ENCODE results near the gene ZNF75A.
"Not testable (repeated sequence)": the region's sequence is repeated elsewhere in the genome, so short reads cannot be mapped to it uniquely, and the experiment has no call there.

ZNF75A gene

DNA sequence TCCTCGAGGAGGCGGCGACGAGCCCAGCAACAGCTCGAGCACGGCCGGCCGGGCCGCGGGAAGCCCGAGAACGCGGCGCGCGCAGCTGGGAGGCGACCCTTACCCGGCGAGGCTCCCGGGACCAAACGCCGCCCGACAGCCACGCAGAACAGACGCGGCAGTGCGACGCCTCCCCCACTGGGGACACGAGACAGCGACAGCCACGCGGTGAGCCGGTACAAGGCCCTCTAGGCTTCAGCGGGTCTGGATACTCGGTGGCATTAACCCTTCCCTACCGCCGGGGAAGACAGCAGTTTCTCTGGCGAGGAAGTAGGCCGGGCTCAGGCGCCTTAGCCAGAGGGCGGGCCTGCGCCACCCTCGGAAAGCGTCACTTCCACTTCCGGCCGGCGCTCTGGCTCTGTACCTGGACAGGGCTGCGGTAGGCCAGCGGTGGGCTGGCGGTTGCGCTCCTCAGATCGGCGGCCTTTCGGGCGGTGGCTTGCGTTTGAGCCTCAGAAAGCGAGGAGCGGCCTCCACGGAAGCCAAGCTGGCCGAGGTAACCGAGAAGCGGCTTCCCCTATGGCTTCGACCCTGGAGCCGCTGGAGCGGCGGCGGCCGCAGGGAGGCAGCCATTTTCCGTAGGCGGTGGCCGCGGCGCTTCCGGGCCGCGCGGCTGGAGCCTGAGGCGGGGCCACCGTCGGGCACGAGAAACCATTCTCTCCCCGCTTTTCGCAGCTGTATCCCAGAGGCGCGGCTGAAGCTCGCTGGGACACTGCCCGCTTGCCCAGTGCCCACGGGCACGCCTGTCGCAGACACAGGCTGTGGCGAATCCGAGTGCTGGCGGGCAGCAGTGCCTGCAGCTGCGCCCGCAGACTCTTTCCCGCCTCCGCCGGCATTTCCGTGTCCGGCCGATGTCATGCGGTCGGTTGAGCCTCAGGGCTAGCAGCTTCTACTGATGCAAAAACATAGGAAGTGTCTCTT lies at the start of gene ZNF75A, which contains the start of gene TIGD7:
Gene ZNF75A (plus strand): TSS at position 389 of the 960 bp plus-strand sequence. CDS start 2,932 bp downstream, outside the sequence.
Gene TIGD7 (minus strand): TSS at position 322 of the 960 bp plus-strand sequence. CDS start 4,816 bp downstream, outside the sequence.
- peak; percentile 87 for DNase-seq

DNA sequence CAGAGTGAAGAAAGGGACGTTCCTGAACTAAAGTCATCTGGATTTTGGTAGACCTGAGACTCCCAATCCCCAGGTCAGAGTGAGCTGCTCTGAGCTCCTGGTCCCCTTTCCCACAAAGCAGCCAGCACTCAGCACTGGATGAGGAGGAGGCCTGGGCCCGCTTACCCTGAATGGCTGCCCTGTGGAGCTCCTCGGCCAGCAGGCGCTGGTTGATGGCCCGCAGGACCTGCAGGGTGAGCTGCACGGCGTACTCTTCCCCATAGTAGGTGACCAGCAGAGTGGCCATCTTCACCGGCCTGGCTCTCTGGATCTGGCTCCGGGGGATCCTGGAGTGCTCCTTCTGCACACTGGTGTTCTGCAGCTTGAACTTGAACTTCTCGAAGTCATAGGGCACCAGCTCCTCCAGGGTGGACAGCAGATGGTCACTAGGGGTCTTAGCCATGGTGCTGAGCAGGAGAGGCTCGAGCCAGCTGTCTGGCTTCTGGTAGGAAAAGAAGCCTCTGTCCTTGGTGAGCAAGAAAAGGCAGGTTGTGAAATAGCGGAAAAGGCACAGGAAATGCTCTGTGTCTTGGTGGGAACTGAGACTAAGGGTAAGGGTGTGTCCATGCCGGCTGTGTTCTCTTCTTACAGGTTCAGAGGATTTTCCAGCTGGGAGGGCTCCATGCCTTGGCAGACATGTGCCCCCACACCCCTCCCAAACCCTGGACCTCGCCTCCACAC lies 49.0 kb upstream of the ZNF75A start, which contains the start of gene MEFV:
Gene MEFV (minus strand): TSS at position 488 of the 720 bp plus-strand sequence. CDS start 46 bp downstream, at position 442.
- DNase-seq: no peak

DNA sequence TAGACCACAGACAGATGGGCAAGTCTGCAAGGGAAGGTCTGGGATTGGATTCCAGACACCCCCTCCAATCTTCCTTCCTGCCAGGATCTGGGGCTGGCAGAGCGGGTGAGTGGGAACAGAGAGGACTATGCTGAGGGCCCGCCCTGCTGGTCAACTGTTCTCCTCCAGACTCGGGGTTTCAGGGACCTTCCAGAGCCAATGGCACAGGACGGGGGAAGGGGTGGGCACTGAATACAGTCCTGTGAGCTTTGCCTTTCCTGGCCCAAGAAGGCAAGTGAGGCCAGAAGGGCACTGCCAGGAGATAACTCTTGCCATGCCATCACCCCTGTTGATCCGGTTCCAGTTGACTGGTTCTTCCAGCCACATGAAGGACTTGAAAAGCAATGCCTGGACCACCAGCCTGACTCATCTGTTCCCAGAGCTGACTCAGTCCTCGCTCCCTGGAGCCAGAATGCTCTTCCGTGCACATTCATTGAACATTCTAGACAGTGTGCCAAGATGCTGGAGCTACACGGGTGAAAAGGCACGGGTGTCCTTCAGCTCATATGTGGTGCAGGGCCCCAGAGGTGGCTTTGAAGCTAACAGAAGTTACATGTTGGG lies 48.3 kb upstream of the ZNF75A start:
- DNase-seq: no peak

DNA sequence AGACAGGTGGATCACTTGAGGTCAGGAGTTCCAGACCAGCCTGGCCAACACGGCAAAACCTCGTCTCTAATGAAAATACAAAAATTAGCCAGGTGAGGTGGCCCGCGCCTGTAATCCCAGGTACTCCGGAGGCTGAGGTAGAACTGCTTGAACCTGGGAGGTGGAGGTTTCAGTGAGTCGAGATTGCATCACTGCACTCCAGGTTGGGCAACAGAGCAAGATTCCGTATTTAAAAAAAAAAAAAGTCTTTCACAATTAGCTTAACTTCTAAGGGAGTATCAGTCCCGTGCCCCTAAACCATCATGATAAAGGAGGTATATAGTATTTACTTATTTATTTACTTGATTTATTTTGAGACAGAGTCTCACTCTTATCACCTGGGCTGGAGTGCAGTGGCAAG lies 45.5 kb upstream of the ZNF75A start:
- no peak for DNase-seq

DNA sequence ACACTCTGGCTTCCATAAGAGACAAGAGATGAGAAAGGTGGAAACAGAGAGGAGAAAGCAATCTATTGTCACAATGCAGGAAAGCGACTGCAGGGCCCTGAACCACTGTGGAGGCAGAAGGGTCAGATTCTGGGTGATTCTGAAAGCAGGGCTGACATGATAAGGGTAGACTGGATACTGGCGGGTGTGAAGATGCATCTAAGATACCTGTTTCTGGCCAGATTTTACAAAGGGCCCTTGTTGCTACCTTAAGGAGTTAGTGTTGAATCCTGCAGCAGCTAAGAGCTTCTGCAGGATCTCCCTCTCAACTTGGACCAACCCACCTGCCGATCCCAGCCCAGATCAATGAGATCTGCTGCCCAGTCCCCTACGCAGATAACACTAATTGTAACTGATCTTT lies 42.8 kb upstream of the ZNF75A start:
- DNase-seq: no peak

DNA sequence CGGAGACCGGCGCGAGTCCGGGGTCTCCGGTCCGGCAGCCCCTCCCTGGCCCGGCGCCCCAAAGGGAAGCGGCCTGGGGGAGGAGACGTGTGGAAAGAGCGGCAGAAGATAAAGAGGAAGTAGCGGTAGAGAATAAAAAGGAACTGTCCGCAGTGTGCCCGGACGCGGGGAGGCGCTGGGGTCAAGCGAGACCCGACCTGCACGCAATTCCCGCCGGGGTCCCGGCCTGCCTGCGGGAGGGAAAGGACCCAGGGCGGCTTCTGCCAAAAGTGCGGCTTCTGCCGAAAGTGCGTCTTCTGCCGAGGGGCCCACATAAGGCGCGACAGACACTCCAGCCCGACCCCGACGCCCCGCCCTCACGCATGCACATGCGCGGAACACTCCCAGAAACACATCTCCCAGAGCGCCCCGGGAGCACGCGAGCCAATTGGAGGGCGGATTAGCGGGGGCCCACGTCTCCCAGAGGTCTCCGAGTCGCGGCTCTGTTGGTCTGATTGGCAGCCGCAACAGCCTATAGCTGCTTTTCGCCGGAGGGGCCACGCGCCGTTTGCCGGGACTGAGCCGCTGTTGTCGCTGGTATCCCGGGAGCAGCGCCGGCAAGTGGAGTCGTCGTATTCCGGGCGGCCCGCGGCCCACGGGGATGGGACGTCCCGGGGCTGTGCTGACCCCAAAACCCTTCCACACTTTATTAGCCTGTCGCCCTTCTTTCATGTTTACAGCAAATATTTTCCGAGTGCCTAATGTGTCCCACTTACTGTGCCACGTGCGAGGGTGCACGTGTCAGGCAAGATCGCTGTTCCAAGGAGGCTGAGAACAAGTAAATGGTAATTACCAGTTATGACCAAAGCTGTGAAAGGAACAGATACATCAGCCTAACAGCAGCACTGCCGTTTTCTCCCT lies 40.9 kb upstream of the ZNF75A start:
- peak; percentile 99 for DNase-seq

DNA sequence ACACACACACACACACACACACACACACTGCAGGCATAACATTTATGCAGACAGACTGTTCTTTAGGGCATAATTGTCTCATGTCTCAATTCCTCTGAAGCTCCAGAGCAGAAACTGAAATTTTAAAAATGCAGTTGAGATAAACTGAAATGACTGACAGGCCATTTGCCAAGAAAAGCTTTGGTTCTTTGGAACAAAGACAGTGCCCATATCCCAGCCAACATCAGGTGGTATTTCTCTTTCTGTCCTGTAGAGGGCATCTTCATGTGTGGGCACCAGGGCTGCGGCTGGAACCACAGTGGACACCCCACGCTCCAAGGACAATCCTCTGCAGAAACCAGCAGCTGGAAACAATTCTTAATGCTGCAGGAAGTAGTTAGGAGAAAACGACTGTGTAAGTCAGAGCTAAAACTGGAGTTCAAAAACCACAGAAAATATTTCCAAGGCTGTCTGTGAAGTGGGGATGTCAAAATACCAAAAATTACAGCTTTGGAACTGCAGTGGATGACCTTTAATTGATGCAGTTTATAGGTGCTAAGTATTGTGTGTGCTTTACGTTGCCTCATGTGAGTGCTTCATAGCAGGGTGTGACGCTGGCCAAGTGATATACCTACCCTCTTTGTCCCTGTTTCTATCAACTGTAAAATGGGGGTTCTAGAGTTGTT lies 38.3 kb upstream of the ZNF75A start:
- no peak for DNase-seq

DNA sequence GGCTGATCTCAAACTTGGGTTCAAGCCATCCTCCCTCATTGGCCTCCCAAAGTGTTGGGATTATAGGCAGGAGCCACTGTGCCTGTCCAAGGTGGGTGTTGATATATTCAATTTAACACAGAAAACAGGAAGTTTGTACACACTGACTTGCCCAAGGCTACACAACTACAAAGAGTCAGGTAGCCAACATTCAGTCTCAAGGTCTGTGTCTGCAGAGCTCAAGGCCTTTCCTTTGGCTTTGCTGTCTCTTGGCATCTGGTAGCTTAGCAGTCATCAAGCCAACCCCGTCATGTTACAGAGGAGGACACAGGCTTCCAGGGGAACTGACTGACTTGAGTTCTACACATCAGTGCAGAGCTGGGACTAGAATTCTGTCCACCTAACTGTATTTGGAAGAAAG lies 37.0 kb upstream of the ZNF75A start:
- no peak for DNase-seq

DNA sequence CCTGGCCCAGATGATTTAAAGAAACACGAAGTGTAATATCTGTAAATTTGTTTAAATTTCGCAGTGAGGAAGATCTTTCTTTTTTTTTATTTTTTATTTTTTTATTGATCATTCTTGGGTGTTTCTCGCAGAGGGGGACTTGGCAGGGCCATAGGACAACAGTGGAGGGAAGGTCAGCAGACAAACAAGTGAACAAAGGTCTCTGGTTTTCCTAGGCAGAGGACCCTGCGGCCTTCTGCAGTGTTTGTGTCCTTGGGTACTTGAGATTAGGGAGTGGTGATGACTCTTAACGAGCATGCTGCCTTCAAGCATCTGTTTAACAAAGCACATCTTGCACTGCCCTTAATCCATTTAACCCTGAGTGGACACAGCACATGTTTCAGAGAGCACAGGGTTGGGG lies 34.6 kb upstream of the ZNF75A start:
- not testable (repeated sequence) for DNase-seq

DNA sequence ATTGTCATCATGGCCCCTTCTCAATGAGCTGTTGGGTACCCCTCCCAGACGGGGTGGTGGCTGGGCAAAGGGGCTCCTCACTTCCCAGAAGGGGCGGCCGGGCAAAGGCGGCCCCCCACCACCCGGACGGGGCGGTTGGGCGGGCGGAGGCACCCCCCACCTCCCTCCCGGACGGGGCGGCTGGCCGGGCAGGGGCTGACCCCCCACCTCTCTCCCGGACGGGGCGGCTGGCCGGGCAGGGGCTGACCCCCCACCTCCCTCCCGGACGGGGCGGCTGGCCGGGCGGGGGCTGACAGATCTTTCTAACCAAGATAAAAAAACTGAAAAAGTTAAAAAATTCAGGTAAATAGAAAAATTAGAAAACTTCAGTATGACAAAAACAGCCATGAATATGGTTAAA lies 34.0 kb upstream of the ZNF75A start:
- DNase-seq: not testable (repeated sequence)

DNA sequence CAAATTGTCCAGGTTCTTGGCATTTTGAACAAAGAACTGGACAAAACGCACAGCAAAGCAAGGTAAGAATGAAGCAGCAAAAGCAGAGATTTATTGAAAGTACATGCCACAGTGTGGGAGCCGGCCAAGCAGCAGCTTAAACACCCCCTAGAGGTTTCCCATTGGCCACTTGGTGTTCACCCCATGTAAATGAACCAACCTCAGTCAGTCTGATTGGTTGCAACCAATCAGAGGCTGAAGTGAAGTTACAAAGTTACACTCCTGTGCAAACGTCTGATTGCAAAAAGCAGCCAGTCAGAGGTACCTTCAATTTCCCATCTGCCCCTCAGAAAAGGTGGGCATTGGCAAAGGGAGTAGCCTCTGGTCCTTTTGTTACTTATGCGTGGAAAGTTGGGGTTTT lies 30.8 kb upstream of the ZNF75A start:
- no peak for DNase-seq

DNA sequence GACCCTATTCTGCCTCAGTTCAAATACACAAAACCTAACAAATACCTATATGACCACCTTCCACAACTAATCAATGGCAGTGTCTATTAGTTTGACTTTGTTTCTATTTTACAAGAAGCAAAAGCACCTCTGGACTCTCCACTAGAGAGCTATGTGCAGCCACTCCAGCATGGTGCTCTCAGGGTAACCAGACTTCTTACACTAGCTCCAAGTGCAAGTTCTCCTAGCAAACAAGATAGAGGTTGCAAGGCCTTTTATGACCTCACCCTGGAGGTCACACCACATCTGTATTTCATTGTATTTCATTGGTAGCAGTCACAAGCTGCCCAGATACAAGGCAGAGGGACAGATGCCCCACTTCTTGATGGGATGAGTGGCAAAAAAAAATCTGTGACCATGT lies 30.4 kb upstream of the ZNF75A start:
- DNase-seq: no peak

DNA sequence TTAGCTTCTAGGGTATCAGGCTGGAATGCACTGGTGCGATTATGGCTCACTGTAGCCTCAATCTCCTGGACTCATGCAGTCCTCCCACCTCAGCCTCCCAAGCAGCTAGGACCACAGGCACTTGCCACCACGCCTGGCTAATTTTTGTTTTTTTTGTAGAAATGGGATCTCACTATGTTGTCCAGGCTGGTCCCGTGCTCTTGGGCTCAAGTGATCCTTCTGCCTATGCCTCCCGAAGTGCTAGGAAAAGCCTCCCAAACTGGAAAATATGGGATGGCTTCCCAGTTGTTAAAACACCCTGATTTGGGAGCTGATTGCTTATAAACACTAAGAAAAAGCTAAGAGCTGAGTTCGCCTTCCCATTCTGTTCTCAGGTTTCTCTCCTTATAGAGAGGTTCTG lies 28.6 kb upstream of the ZNF75A start:
- DNase-seq: no peak

DNA sequence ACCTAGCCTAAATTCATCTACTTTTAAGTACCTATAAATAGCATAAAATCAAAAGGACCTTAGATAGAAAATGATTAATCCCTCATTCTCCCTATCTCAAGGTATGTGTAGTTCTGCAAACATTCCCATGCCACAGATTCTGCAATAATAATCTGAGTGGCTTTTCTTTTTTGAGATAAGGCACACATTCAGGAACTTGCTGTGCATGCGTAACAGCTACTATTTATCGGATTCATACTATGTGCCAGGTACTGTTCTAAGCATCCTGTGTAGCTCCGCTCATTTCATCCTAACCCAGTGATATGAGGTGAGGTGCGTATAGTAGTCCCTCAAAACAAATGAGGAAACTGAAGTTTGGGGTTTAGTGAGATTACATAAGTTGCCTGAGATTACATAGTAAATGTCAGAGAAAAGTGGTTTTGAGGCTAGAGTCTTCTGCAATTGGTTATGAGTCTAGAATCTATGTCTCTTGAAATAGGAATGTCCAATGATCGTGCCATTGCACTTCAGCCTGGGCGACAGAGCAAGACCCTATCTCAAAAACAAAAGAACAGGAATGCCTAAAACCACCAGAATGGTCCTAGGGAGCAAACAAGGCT lies 24.0 kb upstream of the ZNF75A start:
- DNase-seq: no peak

DNA sequence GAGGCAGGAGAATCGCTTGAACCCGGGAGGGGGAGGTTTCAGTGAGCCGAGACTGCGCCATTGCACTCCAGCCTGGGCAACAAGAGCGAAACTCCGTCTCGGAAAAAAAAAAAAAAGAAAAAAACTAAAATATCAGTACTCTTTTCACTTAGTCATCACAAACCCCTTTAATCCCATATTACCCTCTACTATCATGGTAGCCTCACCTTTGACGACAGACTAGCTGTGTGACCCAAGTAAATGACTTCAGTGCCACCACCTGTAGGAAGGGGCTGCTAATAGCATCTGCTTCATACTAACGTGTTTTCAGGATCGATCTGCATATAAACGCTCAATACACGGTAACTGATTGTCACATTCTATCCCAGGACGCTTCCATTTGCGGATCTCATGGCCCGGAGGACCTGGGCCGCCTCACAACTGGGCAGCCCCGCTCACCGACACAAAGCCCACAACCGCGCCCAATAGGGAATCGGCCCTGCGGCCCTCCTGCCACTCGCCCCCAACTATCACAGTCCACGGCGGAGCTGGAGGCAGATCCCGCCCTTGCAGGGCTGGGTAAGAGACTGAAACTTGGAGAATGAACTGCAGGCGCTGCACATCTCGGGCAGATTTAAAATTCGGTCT lies 23.1 kb upstream of the ZNF75A start:
- DNase-seq: no peak

DNA sequence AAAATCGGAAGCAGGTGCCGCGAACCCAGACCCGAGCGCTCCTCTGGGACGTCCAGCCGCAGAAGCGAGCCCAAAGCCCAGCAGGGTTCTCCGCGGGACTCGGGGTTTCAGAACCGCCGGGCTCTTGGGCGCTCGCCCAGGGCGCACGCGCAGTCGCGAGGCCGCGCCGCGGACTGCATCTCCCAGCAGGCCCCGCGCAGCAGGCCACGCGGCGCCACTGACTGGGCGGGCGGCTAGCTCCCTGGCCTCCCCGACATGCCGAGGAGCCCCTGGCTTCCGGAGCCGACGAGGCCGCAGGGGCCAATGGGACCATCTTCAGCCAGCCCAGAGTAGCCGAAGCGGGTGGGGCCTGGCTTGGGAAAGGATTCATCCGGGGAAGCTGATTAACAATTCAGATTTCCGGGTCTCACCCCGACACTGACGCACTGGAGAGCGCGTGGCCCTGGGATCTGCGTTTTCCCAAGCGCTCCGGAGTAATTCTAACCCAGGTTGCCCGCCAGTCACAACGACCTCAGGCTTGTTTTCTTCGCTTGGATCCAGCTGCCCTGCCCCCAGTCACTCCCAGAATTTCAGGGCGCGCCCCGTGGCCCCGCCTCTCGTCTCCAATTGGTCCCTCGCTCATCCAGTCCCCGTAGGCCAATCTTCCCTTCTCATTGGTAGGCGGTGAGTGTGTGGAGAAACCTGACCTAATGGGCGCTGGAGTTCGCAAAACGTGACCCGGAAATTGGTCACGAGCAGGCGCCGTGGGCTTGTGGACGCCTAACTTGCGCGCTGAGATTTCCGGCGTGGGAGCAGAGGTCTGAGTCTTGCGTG lies 22.4 kb upstream of the ZNF75A start, which contains the start of gene ZNF263:
Gene ZNF263 (plus strand): TSS at position 762 of the 813 bp plus-strand sequence. CDS start 328 bp downstream, outside the sequence.
- peak; percentile 97 for DNase-seq

DNA sequence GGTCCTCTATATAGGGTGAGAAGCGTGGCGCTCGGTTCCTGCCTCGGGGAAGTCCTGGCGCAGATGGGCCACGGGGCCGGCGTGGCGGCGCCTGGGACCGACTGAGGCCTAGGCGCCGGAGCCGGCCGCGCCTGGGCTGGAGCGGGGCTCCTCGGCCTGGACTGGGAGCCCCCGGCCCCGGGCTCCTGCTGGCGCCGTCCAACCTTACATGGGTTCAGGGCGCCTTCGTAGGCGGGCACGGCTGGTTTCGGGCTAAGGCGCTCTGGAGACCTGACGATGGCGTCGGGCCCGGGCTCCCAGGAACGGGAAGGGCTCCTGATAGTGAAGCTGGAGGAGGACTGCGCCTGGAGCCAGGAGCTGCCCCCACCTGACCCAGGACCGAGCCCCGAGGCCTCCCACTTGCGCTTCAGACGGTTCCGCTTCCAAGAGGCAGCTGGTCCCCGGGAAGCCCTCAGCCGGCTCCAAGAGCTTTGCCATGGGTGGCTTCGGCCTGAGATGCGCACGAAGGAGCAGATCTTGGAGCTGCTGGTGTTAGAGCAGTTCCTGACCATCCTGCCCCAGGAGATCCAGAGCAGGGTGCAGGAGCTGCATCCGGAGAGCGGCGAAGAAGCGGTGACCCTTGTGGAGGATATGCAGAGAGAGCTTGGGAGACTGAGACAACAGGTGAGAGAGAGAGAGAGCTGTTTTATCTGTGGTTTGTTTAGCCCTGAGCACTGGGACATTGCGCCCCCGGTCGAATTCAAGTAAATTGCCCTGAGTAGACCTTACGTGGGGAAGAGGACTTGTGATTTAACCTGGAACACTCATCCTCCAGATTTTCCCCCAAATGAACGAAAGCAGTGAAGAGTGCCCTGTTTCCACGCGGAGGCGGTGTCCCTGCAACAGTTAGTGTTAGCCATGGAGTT lies 21.5 kb upstream of the ZNF75A start:
- DNase-seq: no peak

DNA sequence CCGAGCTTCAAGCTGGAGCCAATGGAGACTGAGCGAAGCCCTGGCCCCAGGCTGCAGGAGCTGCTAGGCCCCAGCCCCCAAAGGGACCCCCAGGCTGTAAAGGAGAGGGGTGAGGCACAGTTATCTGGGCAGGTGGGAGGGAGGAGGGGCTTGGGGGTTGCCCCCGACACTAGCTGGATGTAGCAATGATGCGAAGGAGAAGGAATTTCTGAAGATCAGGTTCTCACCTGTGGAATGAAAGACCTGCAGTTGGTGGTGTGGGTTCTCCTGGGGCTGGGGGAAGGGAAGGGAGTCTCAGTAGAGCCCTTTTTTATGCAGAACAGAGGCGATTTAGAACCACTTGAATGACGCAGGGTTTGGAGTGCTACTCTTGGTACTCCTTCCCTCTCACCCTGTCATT lies 20.2 kb upstream of the ZNF75A start:
- no peak for DNase-seq
